Endothelial cell of umbilical vein (primary cell): ENCODE data around the gene ESAM. TPM values are rescaled to one million over a fixed set of nuclear protein-coding genes. Genes with fewer than 3 reads are reported as not detected.

Source experiments
- Bru-seq: library from RNA; stranded (reverse); fragments of 400-500 nt; gene quantifications from one replicate; lab custom pipeline; 2021; lab: Mats Ljungman, UMichigan
- BruChase-seq, 2 experiments: library from RNA; stranded (reverse); fragments of 400-500 nt; gene quantifications; one replicate each; lab custom pipeline; 2021; lab: Mats Ljungman, UMichigan
- BruUV-seq: library from RNA; stranded (reverse); fragments of 400-500 nt; replicated peaks from 2 replicates; lab custom pipeline; 2021; lab: Mats Ljungman, UMichigan
- CTCF ChIA-PET: fragments of 300-600, 350-600 bp; sonication (Branson Sonifier 250); formaldehyde crosslinking; loops from one replicate; lab custom pipeline; 2021; ENCODE audit warnings: antibody characterized with exemption, inconsistent platforms; lab: Charles Lee
- POLR2A ChIA-PET: fragments of 300-600, 350-600 bp; sonication (Branson Sonifier 250); formaldehyde crosslinking; loops from one replicate; lab custom pipeline; 2021; ENCODE audit warnings: antibody characterized with exemption, inconsistent platforms; lab: Charles Lee
- DNase-seq: peaks from one replicate; pipeline ENCODE4 v3.0.0-alpha.2; 2011; ENCODE audit warnings: low read depth, low spot score
- FAIRE-seq: peaks from 2 replicates; lab custom pipeline; 2011; peaks lifted over from hg19 to GRCh38; lab: Jason Lieb, UNC
- H2AFZ ChIP-seq: 2 replicates; pipeline ENCODE4 v1.6.0; 2012; ENCODE audit warnings: low read depth, low read length, control low read depth, inconsistent platforms
- H3K27ac ChIP-seq: 2 replicates; pipeline ENCODE4 v1.5.1; 2011; ENCODE audit warnings: low read depth, mild to moderate bottlenecking, control low read depth, low read length, moderate library complexity; ENCODE audit not compliant: insufficient read depth
- H3K27me3 ChIP-seq, 2 experiments: 2 replicates each; pipeline versions ENCODE4 v1.6.0 to v1.6.1; 2011; ENCODE audit warnings: low read length in 2 of 2, mixed read lengths in 1 of 2; ENCODE audit not compliant: control insufficient read depth in 2 of 2, insufficient read depth in 2 of 2
- H3K36me3 ChIP-seq, 2 experiments: 2 replicates in 1 of 2; 3 replicates in 1 of 2; pipeline ENCODE4 v1.5.1; 2011; ENCODE audit warnings: low read length in 2 of 2, mild to moderate bottlenecking in 1 of 2, moderate library complexity in 1 of 2; ENCODE audit not compliant: control insufficient read depth in 2 of 2, insufficient read depth in 2 of 2; ENCODE audit errors: extremely low read depth in 1 of 2
- H3K4me1 ChIP-seq: 3 replicates; pipeline ENCODE4 v1.5.1; 2011; ENCODE audit warnings: mild to moderate bottlenecking, low read length; ENCODE audit not compliant: control insufficient read depth, insufficient read depth; ENCODE audit errors: extremely low read depth
- H3K4me2 ChIP-seq: 2 replicates; pipeline ENCODE4 v1.6.1; 2011; ENCODE audit warnings: low read length, control low read depth, mixed read lengths; ENCODE audit not compliant: insufficient read depth
- H3K4me3 ChIP-seq, 3 experiments: fragments of 200-600 bp in 1 of 3; sonication (generic), shearing (Covaris generic) in 1 of 3; replicated peaks in 1 of 3; 2 replicates each; pipeline ENCODE4 v1.5.1; 2011 to 2016; ENCODE audit warnings: control low read depth in 3 of 3, low read length in 3 of 3, mild to moderate bottlenecking in 2 of 3, inconsistent platforms in 1 of 3, low read depth in 1 of 3, moderate library complexity in 1 of 3; ENCODE audit not compliant: insufficient read depth in 1 of 3
- H3K79me2 ChIP-seq: 2 replicates; pipeline ENCODE4 v1.6.0; 2012; ENCODE audit warnings: low read length, inconsistent platforms; ENCODE audit not compliant: control insufficient read depth, insufficient read depth
- H3K9ac ChIP-seq: replicated peaks from 2 replicates; pipeline ENCODE3; 2011; ENCODE audit warnings: low read length, control low read depth; ENCODE audit not compliant: insufficient read depth; ENCODE audit errors: extremely low read depth
- H3K9me1 ChIP-seq: replicated peaks from 3 replicates; pipeline ENCODE4 v1.6.0; 2011; ENCODE audit warnings: mild to moderate bottlenecking, low read length; ENCODE audit not compliant: control insufficient read depth, insufficient read depth; ENCODE audit errors: extremely low read depth
- H3K9me3 ChIP-seq: replicated peaks from 2 replicates; pipeline ENCODE4 v1.5.1; 2012; ENCODE audit warnings: low read length, inconsistent platforms; ENCODE audit not compliant: control insufficient read depth, insufficient read depth
- H4K20me1 ChIP-seq: replicated peaks from 2 replicates; pipeline ENCODE3; 2011; ENCODE audit warnings: mild to moderate bottlenecking, low read length; ENCODE audit not compliant: control insufficient read depth, insufficient read depth; ENCODE audit errors: extremely low read depth
- CTCF ChIP-seq, 2 donors: IDR thresholded peaks; 1 replicate in 1 of 2; 2 replicates in 1 of 2; pipeline ENCODE4 v1.5.1; 2011; ENCODE audit warnings: low read length in 2 of 2, mild to moderate bottlenecking in 2 of 2, moderate library complexity in 2 of 2, control low read depth in 1 of 2, inconsistent platforms in 1 of 2, low read depth in 1 of 2; ENCODE audit not compliant: insufficient read depth in 1 of 2; ENCODE audit errors: extremely low read depth in 1 of 2
- EZH2 ChIP-seq: IDR thresholded peaks from 2 replicates; pipeline ENCODE4 v1.6.1; 2012; ENCODE audit warnings: borderline replicate concordance, low read depth, mild to moderate bottlenecking, moderate library complexity, low read length, inconsistent platforms; ENCODE audit not compliant: severe bottlenecking
- FOS ChIP-seq: IDR thresholded peaks from 2 replicates; pipeline ENCODE4 v1.6.1; 2011; ENCODE audit warnings: mild to moderate bottlenecking, low read length, moderate library complexity, borderline replicate concordance; ENCODE audit not compliant: insufficient read depth
- GATA2 ChIP-seq: IDR thresholded peaks from 2 replicates; pipeline ENCODE4 v1.7.0; 2011; ENCODE audit warnings: low read depth, mild to moderate bottlenecking, moderate library complexity, mixed read lengths, low read length; ENCODE audit not compliant: insufficient read length, insufficient read depth
- JUN ChIP-seq: IDR thresholded peaks from 2 replicates; pipeline ENCODE4 v1.6.1; 2011; ENCODE audit warnings: borderline replicate concordance, low read depth; ENCODE audit not compliant: insufficient read length, insufficient read depth
- MAX ChIP-seq: IDR thresholded peaks from 2 replicates; pipeline ENCODE4 v1.6.1; 2011; ENCODE audit not compliant: insufficient read depth, insufficient read length
- MYC ChIP-seq: IDR thresholded peaks from one replicate; pipeline ENCODE4 v1.6.1; 2011; ENCODE audit warnings: mild to moderate bottlenecking, low read depth, low read length
- POLR2A ChIP-seq: IDR thresholded peaks from 2 replicates; pipeline ENCODE4 v1.6.1; 2012; ENCODE audit warnings: low read depth, mild to moderate bottlenecking, control low read depth, low read length
- POLR2AphosphoS5 ChIP-seq: IDR thresholded peaks from 2 replicates; pipeline ENCODE4 v1.6.1; 2012; ENCODE audit warnings: low read depth, mild to moderate bottlenecking, control low read depth, low read length, moderate library complexity; ENCODE audit not compliant: insufficient read depth
- dilution Hi-C: fragments of 300-500 bp; cut with MboI; formaldehyde crosslinking; loops from one replicate; pipeline ENCODE4 v1.15.0; 2019; ENCODE audit warnings: low sequenced_read_pairs; ENCODE audit not compliant: extremely low pct_ligation_motif_present
- intact Hi-C: fragments of 100-400 bp; cut with micrococcal nuclease; formaldehyde crosslinking; loops from one replicate; pipeline ENCODE4 v1.10.0; 2022
- long read RNA-seq: library from polyadenylated mRNA; stranded (forward); transcript quantifications from one replicate; pipeline ENCODE4 v2.0.0, GENCODE V29; 2021
- polyA minus RNA-seq, 3 experiments: library from RNA; depleted of rRNA, polyadenylated mRNA; stranded (reverse); fragments of >200 nt; gene quantifications; 1 replicate in 1 of 3; 2 replicates in 2 of 3; pipeline ENCODE4 v1.2.3, GENCODE V29; 2011
- polyA plus RNA-seq, 4 experiments: library from polyadenylated mRNA; depleted of rRNA in 3 of 4; stranded (reverse) in 3 of 4; unstranded in 1 of 4; fragments of >200 nt; gene quantifications; 2 replicates each; pipeline versions ENCODE4 v1.2.1 to v1.2.3, GENCODE V29; 2011 to 2012; ENCODE audit warnings: missing spikeins in 1 of 4
- total RNA-seq: library from RNA; stranded (reverse); gene quantifications from 2 replicates; pipeline ENCODE4 v1.2.3, GENCODE V29; 2021

ESAM gene
- total RNA-seq = 273 and 303 TPM in 2 replicates
- polyA plus RNA-seq = 383 and 451 TPM in 2 replicates
- polyA plus RNA-seq (2011; cell fraction: cytosol; rRNA removed) = 364 and 365 TPM in 2 replicates
- 321 and 349 TPM in 2 replicates for polyA plus RNA-seq (2011; cell fraction: nucleus; rRNA removed)
- 148 and 187 TPM in 2 replicates for polyA plus RNA-seq (2012)
- polyA minus RNA-seq = 205 and 226 TPM in 2 replicates
- polyA minus RNA-seq (2011; cell fraction: cytosol; rRNA and poly(A)+ RNA removed) = 0.51 TPM
- polyA minus RNA-seq (2011; cell fraction: nucleus; rRNA and poly(A)+ RNA removed) = 66.6 and 81.3 TPM in 2 replicates
- Bru-seq, nascent RNA = percentile 95 among the genes with signal in this experiment
- BruChase-seq, experiment 1, labeled RNA remaining after a 6-hour chase = percentile 98 among the genes with signal in this experiment
- percentile 97 among the genes with signal in this experiment for BruChase-seq, experiment 2, labeled RNA remaining after a 2-hour chase
- long read RNA-seq, transcript ESAM-205 (4 exons, 2,336 nt) = minor isoform, 9 of 1,144 reads
- long read RNA-seq, transcript ESAM-202 (7 exons, 1,833 nt) = minor isoform, 174 of 1,144 reads
- long read RNA-seq, transcript ESAM-201 (7 exons, 1,826 nt) = major isoform, 713 of 1,144 reads
- long read RNA-seq, transcript ESAM-206 (5 exons, 2,242 nt) = minor isoform, 5 of 1,144 reads
- long read RNA-seq, partial matches to known transcripts = 162 of 1,144 reads
- long read RNA-seq, other reads (novel, unspliced or antisense) = 81 of 1,144 reads

GRCh38 chr11:124762105-124762623 lies at the start of gene ESAM:
Gene ESAM, minus strand, starts transcription at chr11:124762290. Its CDS starts 136 bp downstream, at chr11:124762154.
- Histone ChIP-seq H2AFZ (peak within 1 kb of the TSS; percentile 12), H3K79me2 (peaks cover 56% of the 10 kb centered on the region), H3K36me3 (peaks cover 4 to 5% of the 10 kb centered on the region in 2 experiments), H3K4me3 (peak within 1 kb of the TSS; percentile 62 to 97 (median 64)), H3K27me3 (no peaks in the 10 kb centered on the region), H3K9ac (peak within 1 kb of the TSS; percentile 98), H3K9me3 (no peaks in the 10 kb centered on the region), H3K27ac (peak within 1 kb of the TSS; percentile 100), H3K4me2 (peak within 1 kb of the TSS; percentile 77), H4K20me1 (no peaks in the 10 kb centered on the region), H3K9me1 (no peaks in the 10 kb centered on the region), H3K4me1 (peaks cover 33% of the 10 kb centered on the region)
- DNase-seq = no peak
- no TSS peak for BruUV-seq
- TF ChIP-seq MAX = no peak
- no peak for TF ChIP-seq EZH2
- no peak for TF ChIP-seq FOS
- no peak for TF ChIP-seq GATA2
- peak; percentile 92 for TF ChIP-seq POLR2A
- no peak for TF ChIP-seq MYC
- TF ChIP-seq CTCF (IDR thresholded peaks at IDR 0.05; ENCODE audit: extremely low read depth in 1 of 2, insufficient read depth in 1 of 2, low read depth in 1 of 2, low read length in 2 of 2) = no peak
- TF ChIP-seq JUN = no peak
- peak; percentile 96 for TF ChIP-seq POLR2AphosphoS5
- CTCF ChIA-PET = interaction anchor here (1.0 to 13.1 kb wide), 18 partner anchors 12 to 120 kb away, joined by 3 to 301 read pairs (median 14); partner anchors contain the start of genes MSANTD2, NRGN, SIAE and SPA17
- peak; percentile 49 for FAIRE-seq
- dilution Hi-C loops (no loop called here), intact Hi-C loops (loop anchor here (2.0 kb wide), 1 partner anchor 17 kb away; no protein-coding TSS in a partner anchor)
- POLR2A ChIA-PET = interaction anchor here (0.9 to 5.9 kb wide), 4 partner anchors 11 to 17 kb away, joined by 3 to 67 read pairs (median 13); no protein-coding TSS in a partner anchor
